Epidermal melanocyte (primary cell): ENCODE measurements around the gene KRTAP12-1.

Experiments used
- DNase-seq: peaks from one replicate; pipeline ENCODE4 v3.0.0; 2011; ENCODE audit warnings: low spot score; ENCODE audit not compliant: insufficient read length

KRTAP12-1 gene, protein sequence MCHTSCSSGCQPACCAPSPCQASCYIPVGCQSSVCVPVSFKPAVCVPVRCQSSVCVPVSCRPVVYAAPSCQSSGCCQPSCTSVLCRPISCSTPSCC

DNA sequence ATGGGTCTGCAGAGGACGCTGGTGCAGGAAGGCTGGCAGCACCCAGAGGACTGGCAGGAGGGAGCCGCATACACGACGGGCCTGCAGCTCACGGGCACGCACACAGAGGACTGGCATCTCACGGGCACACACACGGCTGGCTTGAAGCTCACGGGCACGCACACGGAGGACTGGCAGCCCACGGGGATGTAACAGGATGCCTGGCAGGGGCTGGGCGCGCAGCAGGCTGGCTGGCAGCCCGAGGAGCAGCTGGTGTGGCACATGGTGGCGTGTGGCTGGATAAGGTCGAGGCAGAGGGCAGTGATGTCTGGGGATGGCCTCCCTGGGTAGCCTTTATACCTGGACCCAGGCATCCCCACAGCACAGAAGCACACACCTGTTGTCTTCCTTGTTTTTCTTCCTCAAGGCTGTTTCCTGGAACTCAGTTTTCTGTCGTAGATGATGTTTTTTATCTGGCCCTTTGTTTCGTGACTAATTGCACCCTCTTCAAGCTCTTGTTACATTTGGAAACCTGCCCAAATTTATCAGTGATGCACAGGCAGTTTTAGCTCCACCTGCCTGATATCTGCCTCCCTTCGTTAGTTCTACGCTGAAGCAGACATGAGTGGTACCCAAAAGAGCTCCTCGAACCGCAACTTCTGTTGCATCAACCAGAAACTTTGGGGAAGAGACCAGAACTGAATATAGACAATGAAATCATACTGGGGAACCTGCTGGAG lies at the start of gene KRTAP12-1:
KRTAP12-1 (minus strand) TSS at position 303 of the 719 bp plus-strand sequence; CDS start at position 263, 40 bp downstream.
- DNase-seq, result no peak

DNA sequence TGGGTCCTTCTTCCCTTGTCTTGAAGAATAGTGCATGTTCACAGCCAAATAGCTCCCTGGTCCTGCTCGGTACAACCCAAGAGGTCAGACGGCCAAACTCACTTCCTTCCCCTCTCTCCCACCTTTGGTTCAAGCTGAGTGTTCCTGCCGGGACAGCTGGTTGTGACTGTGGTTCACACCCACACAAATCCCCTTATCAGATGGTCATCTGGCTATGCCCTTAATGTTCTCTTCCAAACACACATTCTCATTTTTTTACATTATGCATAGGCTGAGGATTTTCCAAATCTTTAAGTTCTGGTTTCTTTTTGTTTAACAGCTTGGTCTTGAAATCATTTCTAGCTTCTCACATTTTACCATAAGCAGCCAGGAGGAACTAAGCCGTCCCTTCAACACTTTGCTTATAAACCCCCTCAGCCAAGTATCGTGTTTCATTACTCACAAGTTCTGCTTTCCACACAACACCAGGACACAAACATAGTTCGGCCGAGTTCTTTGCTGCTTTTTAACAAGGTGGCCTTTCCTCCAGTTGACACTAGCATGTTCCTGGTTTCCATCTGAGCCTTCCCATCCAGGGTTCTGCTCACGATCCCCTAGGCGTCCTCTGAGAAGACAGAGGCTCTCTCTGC lies 49.1 kb upstream of the KRTAP12-1 start:
- DNase-seq, result no peak

DNA sequence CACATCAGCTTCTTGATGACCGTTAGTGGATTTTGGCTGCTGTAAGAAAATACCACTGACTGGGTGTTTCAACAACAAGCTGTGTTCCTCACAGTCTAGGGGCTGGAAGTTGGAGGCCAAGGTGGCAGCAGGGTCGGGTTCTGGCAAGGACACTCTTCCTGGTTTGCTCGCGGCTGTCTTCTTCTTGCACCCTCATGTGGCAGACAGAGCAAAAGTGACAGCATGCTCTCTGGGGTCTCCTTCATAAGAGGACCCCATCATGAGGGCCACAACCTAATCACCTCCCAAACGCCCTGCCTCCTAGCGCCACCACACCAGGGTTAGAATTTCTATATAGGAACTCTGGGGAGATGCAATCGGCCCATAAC lies 48.0 kb upstream of the KRTAP12-1 start:
- DNase-seq, result no peak

DNA sequence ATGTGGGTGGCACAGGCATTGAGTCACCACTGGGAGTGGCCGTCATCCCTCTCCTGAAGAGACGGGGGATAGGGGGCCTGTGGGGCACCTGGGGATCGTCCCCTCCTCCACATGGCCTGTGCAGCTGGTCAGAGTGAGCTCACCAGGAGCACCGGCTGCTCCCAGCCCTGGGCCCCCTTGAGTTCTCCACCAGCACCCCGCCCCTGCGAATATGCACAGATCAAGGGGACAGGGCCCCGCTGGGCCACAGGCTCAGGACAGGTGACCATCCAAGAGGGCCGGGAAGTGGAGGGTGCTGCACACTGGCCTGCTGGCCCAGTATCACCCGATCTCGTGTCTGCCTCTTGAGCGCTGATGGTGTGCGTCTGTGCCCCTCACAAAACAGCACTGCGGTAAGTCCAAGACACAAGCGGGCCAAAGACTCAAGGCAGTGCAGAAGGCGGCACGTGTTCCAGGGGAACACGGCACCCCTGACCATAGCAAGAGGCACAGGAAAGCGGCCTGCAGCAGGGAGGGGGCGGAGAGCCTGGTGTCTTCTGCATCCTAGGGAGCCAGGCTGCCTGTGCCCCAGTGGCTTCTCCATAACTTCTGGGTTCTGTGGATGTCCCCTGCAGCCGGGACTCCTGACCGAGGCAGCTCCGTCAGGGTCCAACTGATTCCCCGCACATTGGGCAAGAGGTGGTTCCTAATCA lies 47.5 kb upstream of the KRTAP12-1 start:
- no peak for DNase-seq

DNA sequence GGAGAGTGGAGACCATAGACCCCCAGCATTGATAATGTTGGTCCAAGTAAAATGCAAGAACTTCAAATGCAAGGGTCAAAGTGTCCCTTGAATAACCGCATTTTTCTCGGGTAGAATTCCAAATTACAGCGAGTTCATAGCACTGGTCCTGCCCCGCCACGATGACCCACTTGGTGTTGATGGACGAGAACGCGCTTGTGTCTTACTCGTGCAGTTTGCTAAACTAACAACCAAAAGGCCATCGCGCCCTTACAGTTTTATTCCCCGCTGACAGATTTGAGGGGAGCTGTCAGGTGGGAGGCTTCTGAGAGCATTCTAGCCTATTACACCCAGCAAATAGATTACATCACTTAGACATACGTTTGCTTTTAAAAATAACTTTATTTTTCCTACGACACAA lies 46.8 kb upstream of the KRTAP12-1 start:
- no peak for DNase-seq

GRCh38 chr21:44727757-44728156 lies 45.8 kb upstream of the KRTAP12-1 start:
- DNase-seq, result no peak

DNA sequence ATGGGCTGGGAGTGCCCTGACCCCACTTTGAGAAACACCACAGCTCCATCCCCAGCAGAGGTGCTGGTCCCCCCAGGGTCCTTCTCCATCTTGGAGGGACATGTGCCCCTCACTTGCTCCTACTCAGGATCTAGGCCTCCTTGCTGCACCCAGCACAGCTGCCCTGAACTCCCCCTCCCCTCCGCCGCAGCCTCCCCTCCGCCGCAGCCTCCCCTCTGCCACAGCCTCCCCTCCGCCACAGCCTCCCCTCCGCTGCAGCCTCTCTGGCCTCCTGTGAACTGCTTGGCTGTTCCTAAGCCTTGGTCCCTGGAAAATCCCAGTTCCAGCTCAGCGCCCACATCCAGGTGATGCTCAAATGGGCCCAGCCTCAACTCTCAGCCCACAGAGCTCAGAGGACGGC lies 45.4 kb upstream of the KRTAP12-1 start:
- DNase-seq, result no peak

DNA sequence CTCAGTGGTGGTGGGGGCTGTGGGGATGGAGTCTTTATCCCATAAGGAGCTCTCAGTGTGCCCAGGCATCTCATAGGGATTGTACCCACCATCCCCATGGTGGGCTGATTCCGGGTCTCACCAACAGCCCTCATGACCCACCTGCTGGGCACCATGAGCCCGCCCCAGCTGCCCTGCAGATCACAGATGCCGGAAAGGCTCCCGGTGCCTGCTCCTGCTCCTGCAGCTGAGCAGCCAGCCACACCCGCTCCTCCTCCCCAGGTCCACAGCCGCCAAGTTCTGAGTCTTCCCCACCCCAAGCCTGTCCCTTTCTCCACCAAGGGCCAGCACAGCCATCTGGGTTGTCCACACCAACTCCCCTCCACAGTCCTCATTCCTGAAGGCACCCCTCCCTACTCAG lies 44.9 kb upstream of the KRTAP12-1 start:
- DNase-seq, result no peak

GRCh38 chr21:44724926-44725325 lies 43.0 kb upstream of the KRTAP12-1 start:
- DNase-seq, result no peak

- DNase-seq, result no peak
These were observed 42.2 kb upstream of the KRTAP12-1 start for GRCh38 chr21:44724196-44724595.

GRCh38 chr21:44723177-44724131 lies 41.5 kb upstream of the KRTAP12-1 start:
- DNase-seq, result no peak

DNA sequence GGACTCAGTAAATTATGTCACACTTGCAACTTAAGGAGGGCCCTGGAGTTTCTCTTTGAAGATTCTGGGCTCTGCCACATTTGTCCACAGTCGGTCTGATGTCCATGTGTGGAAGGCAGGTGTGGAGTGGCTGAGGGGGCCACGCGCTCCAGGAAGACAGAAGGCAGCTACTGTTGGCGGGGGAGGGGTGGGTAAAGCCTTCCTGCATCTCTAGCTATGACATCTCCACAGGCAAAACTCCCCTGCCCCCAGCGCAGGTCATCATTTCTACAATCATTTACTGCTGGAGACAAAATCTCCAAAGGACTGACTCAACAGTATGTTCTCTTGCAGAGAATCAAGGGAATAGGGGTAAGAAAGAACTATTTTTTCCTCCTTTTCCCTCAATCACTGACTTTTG lies 40.8 kb upstream of the KRTAP12-1 start:
- no peak for DNase-seq

- DNase-seq, result no peak
These were observed 38.2 kb upstream of the KRTAP12-1 start for GRCh38 chr21:44720170-44720569.

- no peak for DNase-seq
These were observed 36.6 kb upstream of the KRTAP12-1 start for GRCh38 chr21:44718571-44718970.

DNA sequence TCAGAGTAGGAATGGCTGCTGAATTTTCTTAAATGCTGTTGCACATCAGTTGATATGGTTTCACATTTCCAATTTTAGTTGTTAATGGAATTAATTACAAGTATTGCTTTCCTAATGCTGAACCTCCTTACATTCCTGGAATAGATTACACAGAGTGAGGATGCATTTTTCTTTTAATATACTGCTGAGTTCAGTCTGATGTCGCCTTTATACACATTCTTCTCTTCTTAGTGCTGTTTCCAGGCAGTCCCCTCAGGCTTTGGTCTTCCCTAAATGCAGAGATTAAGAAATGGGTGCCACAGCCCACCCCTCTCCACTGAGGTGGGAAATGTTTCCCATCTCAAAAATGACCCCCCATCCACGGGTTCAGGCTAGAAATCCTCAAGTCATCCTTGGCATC lies 36.1 kb upstream of the KRTAP12-1 start:
- DNase-seq, result no peak

DNA sequence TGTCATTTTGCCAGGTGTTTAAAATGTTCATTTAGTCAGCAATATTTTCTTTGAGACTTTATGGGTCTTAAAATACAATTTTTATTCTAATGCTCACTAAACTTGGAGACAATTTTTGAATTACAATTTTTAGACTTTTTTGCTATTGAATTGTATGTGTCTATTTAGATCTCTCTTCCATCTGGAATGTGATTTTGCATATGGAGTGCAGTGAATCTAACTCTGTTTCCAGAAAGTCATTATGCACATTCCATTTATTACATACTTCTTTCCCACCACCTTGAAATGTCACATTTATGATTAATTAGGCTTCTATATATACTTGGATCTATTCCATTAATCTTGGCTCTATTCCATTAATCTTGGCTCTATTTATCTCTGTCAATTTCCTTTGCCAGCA lies 35.0 kb upstream of the KRTAP12-1 start:
- no peak for DNase-seq

DNA sequence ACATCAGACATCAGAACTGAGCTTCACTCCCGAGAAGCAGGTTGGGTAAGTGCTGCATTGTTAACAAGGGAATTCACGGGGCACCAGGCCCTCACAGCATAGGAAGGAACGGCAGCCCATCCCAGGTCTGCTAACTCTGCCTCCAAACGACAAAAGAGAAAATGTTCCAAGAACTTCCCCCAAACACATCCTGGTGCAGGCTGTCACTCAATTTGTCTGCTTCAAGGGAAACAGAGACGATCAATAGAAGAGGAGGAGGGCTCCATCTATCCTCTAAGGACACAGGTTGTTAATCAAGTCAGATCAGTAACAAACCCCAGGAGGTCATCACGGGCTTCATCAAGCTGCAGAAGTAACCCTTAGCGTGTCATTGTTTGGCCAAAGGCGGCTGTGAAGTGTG lies 32.9 kb upstream of the KRTAP12-1 start:
- no peak for DNase-seq

GRCh38 chr21:44713846-44714245 lies 31.9 kb upstream of the KRTAP12-1 start:
- no peak for DNase-seq

GRCh38 chr21:44713130-44713529 lies 31.2 kb upstream of the KRTAP12-1 start:
- no peak for DNase-seq

DNA sequence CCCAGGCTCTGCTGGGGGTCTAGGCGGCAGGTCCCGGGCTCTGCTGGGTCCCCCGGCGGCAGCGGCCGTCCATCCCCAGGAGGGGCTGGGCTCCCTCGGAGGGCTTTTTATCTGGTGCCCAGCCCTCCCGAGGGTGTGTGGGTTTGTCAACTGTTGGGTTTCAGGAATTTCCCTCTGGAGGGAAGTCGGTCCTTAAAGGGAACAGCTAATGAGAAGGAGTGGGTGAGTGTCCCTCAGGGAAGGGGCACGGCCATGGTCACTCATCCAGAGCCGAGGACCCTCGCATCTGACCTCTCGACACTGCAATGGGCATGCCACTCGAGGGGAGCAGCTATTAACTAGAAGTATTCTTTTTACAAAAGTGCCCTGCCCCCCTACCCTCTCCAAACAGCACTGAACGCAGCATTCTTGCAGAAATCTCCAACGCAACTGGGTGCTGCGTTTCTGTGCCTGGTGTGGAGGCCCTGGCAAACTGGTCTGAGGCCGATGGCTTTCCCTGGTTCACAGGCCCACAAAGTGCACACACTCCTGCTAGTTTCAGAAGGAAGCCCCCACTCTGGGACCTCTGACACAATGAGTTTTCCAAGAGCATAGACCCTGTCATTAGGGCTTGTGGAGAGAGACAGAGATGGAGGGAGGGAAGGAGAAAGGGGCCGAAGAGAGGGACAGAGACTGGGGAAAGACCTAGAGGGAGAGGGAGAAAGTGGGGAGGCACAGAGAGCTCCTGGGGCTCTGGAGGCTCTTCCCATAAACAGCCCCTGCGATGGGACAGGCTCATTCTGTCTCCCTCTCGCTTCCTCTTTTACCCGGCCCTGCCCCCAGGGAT lies 30.5 kb upstream of the KRTAP12-1 start:
- no peak for DNase-seq
